ENCODE results near the gene CD44.

Gene CD44

GRCh38 chr11:35245056-35245455 lies 106.1 kb downstream of the CD44 start:
- no peak overlapping the region for H3K4me3 ChIP-seq (ENCODE audit: low read depth, low read length)
- no peak for DNase-seq (ENCODE audit: low read depth)
- TF ChIP-seq, protein P1, sequence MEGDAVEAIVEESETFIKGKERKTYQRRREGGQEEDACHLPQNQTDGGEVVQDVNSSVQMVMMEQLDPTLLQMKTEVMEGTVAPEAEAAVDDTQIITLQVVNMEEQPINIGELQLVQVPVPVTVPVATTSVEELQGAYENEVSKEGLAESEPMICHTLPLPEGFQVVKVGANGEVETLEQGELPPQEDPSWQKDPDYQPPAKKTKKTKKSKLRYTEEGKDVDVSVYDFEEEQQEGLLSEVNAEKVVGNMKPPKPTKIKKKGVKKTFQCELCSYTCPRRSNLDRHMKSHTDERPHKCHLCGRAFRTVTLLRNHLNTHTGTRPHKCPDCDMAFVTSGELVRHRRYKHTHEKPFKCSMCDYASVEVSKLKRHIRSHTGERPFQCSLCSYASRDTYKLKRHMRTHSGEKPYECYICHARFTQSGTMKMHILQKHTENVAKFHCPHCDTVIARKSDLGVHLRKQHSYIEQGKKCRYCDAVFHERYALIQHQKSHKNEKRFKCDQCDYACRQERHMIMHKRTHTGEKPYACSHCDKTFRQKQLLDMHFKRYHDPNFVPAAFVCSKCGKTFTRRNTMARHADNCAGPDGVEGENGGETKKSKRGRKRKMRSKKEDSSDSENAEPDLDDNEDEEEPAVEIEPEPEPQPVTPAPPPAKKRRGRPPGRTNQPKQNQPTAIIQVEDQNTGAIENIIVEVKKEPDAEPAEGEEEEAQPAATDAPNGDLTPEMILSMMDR (IDR thresholded peaks at IDR 0.05; ENCODE audit: control insufficient read depth, extremely low read depth, insufficient read depth): no peak

- no peak overlapping the region for H3K4me3 ChIP-seq (ENCODE audit: low read depth, low read length)
- TF ChIP-seq, protein P1 (IDR thresholded peaks at IDR 0.05; ENCODE audit: control insufficient read depth, extremely low read depth, insufficient read depth): no peak
- DNase-seq (ENCODE audit: low read depth): no peak
Observed at GRCh38 chr11:35245786-35246185, 106.8 kb downstream of the CD44 start.

DNA sequence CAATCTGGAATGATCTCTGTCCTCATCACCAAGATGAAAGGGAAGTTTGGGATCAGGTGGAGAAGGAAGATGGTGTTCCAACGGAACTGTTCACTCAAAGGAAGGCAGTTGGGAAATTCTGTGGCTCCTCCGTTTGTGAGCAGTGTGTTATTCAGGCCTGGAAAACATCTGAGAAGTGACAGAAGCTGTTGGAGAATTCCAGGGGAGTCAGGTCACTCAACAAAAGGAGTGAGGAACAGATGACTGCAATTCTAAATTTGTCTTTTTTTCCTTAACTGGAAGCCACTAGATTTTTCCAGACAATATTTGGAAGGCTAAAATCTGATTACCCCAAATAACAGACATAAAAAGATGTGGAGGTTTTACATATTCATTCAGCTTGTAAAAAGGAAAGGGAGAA lies 107.8 kb downstream of the CD44 start:
- H3K4me3 ChIP-seq (ENCODE audit: low read depth, low read length): no peak overlapping the region
- TF ChIP-seq, protein P1 (IDR thresholded peaks at IDR 0.05; ENCODE audit: control insufficient read depth, extremely low read depth, insufficient read depth): no peak
- no peak for DNase-seq (ENCODE audit: low read depth)

DNA sequence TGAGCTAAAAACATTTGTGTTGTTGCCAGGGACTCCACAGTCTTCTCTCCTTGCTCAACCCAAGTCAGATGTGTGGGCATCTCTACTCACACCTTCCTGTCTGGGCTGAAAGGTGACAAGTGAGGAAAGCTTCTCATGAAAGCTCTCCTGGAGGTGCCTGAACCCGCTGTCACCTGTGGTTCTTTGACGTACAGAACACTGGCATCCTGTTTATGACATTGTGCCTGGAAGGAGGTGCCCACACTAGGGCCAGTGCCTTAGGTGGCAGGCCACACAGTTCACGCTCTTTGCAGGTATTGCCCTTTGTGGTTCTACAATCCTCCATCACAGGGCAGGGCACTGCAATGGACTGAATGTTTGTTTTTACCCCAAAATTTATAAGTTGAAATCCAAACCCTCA lies 108.5 kb downstream of the CD44 start:
- no peak for DNase-seq (ENCODE audit: low read depth)
- TF ChIP-seq, protein P1 (IDR thresholded peaks at IDR 0.05; ENCODE audit: control insufficient read depth, extremely low read depth, insufficient read depth): no peak
- no peak overlapping the region for H3K4me3 ChIP-seq (ENCODE audit: low read depth, low read length)

DNA sequence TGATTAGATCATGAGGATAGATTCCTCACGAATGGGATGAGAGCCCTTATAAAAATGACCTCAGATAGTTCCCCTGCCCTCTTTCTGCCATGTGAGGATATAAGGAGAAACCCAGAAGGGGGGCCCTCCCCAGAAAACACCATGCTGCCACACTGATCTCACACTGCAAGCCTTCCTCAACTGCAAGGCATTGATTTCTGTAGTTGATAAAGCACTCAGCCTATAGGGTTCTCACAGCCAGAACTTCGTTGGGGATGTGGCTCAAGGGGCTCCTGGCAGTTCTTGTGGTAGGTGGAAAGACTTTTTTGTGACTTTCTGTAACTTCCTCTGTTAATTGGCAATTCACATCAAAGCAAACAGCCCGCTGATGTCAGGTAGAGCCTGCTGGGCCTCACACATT lies 108.9 kb downstream of the CD44 start:
- DNase-seq (ENCODE audit: low read depth): no peak
- H3K4me3 ChIP-seq (ENCODE audit: low read depth, low read length): no peak overlapping the region
- TF ChIP-seq, protein P1 (IDR thresholded peaks at IDR 0.05; ENCODE audit: control insufficient read depth, extremely low read depth, insufficient read depth): no peak

- H3K4me3 ChIP-seq (ENCODE audit: low read depth, low read length): no peak overlapping the region
- TF ChIP-seq, protein P1 (IDR thresholded peaks at IDR 0.05; ENCODE audit: control insufficient read depth, extremely low read depth, insufficient read depth): no peak
- DNase-seq (ENCODE audit: low read depth): no peak
Observed at GRCh38 chr11:35248558-35249323, 109.8 kb downstream of the CD44 start.

DNA sequence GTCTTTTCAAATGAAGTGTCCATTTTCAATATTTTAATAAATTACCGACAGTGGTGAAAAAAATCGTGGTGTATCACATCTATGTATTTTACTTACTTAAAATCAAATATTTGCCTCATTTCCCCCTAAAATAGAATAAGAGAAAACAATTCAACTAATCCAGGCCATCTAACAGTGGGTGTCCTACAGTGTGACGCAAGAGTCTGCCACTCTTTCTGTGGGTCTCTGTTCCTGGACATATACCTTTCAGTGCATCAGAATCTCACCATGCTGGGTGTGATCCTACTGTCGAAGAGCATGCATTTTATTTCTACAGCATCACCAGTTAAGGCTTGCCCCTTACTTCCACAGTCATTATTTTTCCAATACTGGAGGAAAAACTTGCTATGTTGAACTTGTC lies 111.2 kb downstream of the CD44 start:
- no peak overlapping the region for H3K4me3 ChIP-seq (ENCODE audit: low read depth, low read length)
- no peak for DNase-seq (ENCODE audit: low read depth)
- TF ChIP-seq, protein P1 (IDR thresholded peaks at IDR 0.05; ENCODE audit: control insufficient read depth, extremely low read depth, insufficient read depth): no peak

All from LNCaP clone FGC (cell line).